Stimulated activated naive CD8-positive, alpha-beta T cell treated with anti-CD3 and anti-CD28 coated beads, Interleukin-15, amount 100 ng/mL, for 72 hours (primary cell): ENCODE data around the gene AHRR.
"Not testable (repeated sequence)": the region's sequence is repeated elsewhere in the genome, so short reads cannot be mapped to it uniquely, and the experiment has no call there.

ENCODE experiments used
- ATAC-seq: fragments of 150-1000 bp; cut with Tn5 transposase; 2 replicates; pipeline ENCODE4 v1.10.0; 2021; ENCODE audit warnings: mild to moderate bottlenecking, moderate library complexity
- DNase-seq, 2 donors: peaks; one replicate each; pipeline ENCODE4 v3.0.0; 2021 to 2022
- H3K27ac Mint-ChIP-seq, 2 donors: one replicate each; pipeline ENCODE4 v1.8.0; 2022; ENCODE audit warnings: mild to moderate bottlenecking in 2 of 2, mixed read lengths in 2 of 2, moderate library complexity in 2 of 2
- H3K27me3 Mint-ChIP-seq: one replicate; pipeline ENCODE4 v1.8.0; 2022; ENCODE audit warnings: mixed read lengths
- H3K4me1 Mint-ChIP-seq: one replicate; pipeline ENCODE4 v1.8.0; 2022; ENCODE audit warnings: mild to moderate bottlenecking, mixed read lengths
- H3K4me3 Mint-ChIP-seq, 2 donors: one replicate each; pipeline ENCODE4 v1.8.0; 2022; ENCODE audit warnings: mild to moderate bottlenecking in 2 of 2, mixed read lengths in 2 of 2, moderate library complexity in 1 of 2
- H3K9me3 Mint-ChIP-seq, 2 donors: one replicate each; pipeline ENCODE4 v1.8.0; 2022; ENCODE audit warnings: mixed read lengths in 2 of 2

Gene AHRR

GRCh38 chr5:395156-395920, 73.8 kb downstream of the AHRR start:
- ATAC-seq: no peak
- H3K9me3 Mint-ChIP-seq: no peaks in the 10 kb centered on the region
- H3K4me1 Mint-ChIP-seq: peaks cover 78% of the 10 kb centered on the region
- peak overlapping the region; percentile 69 to 80 for H3K27ac Mint-ChIP-seq
- DNase-seq: peak in 1 of 2 donors; percentile 9
- H3K27me3 Mint-ChIP-seq: no peaks in the 10 kb centered on the region
- H3K4me3 Mint-ChIP-seq: peak overlapping the region; percentile 57 to 79

- H3K27me3 Mint-ChIP-seq: no peaks in the 10 kb centered on the region
- peak overlapping the region in 1 of 2 donors; percentile 44 for H3K27ac Mint-ChIP-seq
- H3K4me3 Mint-ChIP-seq: peak overlapping the region in 1 of 2 donors; percentile 79
- H3K4me1 Mint-ChIP-seq: peaks cover 77% of the 10 kb centered on the region
- peak in 1 of 2 donors; percentile 32 for DNase-seq
- no peak for ATAC-seq
- no peaks in the 10 kb centered on the region for H3K9me3 Mint-ChIP-seq
Measured at GRCh38 chr5:395921-396530, 74.5 kb downstream of the AHRR start.

GRCh38 chr5:396531-396961, 75.0 kb downstream of the AHRR start:
- peak in 1 of 2 donors; percentile 32 for DNase-seq
- Mint-ChIP-seq H3K27me3 (no peaks in the 10 kb centered on the region), H3K27ac (peak overlapping the region in 1 of 2 donors; percentile 19), H3K4me3 (no peak overlapping the region), H3K4me1 (peaks cover 79% of the 10 kb centered on the region), H3K9me3 (no peaks in the 10 kb centered on the region)
- no peak for ATAC-seq

GRCh38 chr5:398141-398474, 76.6 kb downstream of the AHRR start:
- DNase-seq, H3K27me3 Mint-ChIP-seq, H3K9me3 Mint-ChIP-seq, ATAC-seq: not testable (repeated sequence)
- H3K27ac Mint-ChIP-seq: peak overlapping the region in 1 of 2 donors; percentile 99
- H3K4me3 Mint-ChIP-seq: peak overlapping the region in 1 of 2 donors; percentile 88
- H3K4me1 Mint-ChIP-seq: peaks cover 82% of the 10 kb centered on the region

- peak; percentile 31 for ATAC-seq
- peaks cover 78% of the 10 kb centered on the region for H3K4me1 Mint-ChIP-seq
- peak overlapping the region; percentile 75 to 88 for H3K4me3 Mint-ChIP-seq
Measured at GRCh38 chr5:398475-399295, 77.2 kb downstream of the AHRR start.

GRCh38 chr5:399296-400281, 78.1 kb downstream of the AHRR start:
- ATAC-seq (peak; percentile 77), DNase-seq (peak; percentile 76 to 80)
- H3K4me3 Mint-ChIP-seq: peak overlapping the region; percentile 75 to 88
- H3K27ac Mint-ChIP-seq: peak overlapping the region; percentile 97 to 99
- no peaks in the 10 kb centered on the region for H3K27me3 Mint-ChIP-seq
- H3K4me1 Mint-ChIP-seq: peaks cover 70% of the 10 kb centered on the region
- no peaks in the 10 kb centered on the region for H3K9me3 Mint-ChIP-seq

More at GRCh38 chr5:398475-399295, 77.2 kb downstream of the AHRR start:
- Mint-ChIP-seq H3K27me3 (no peaks in the 10 kb centered on the region), H3K9me3 (no peaks in the 10 kb centered on the region), H3K27ac (peak overlapping the region; percentile 97 to 99)
- peak in 1 of 2 donors; percentile 41 for DNase-seq

GRCh38 chr5:400282-401145, 79.0 kb downstream of the AHRR start:
- no peaks in the 10 kb centered on the region for H3K27me3 Mint-ChIP-seq
- H3K4me1 Mint-ChIP-seq: peaks cover 61% of the 10 kb centered on the region
- peak overlapping the region; percentile 75 to 88 for H3K4me3 Mint-ChIP-seq
- peak overlapping the region; percentile 97 to 99 for H3K27ac Mint-ChIP-seq
- DNase-seq (no peak), ATAC-seq (no peak)
- H3K9me3 Mint-ChIP-seq: no peaks in the 10 kb centered on the region

- no peak for ATAC-seq
- Mint-ChIP-seq H3K4me3 (peak overlapping the region in 1 of 2 donors; percentile 18), H3K9me3 (no peaks in the 10 kb centered on the region), H3K4me1 (peaks cover 59% of the 10 kb centered on the region), H3K27me3 (no peaks in the 10 kb centered on the region), H3K27ac (peak overlapping the region in 1 of 2 donors; percentile 80)
- no peak for DNase-seq
Measured at GRCh38 chr5:401146-402034, 79.9 kb downstream of the AHRR start.

- DNase-seq, ATAC-seq, H3K27me3 Mint-ChIP-seq, H3K9me3 Mint-ChIP-seq: not testable (repeated sequence)
- peak overlapping the region; percentile 7 to 20 for H3K27ac Mint-ChIP-seq
- H3K4me1 Mint-ChIP-seq: peaks cover 58% of the 10 kb centered on the region
- peak overlapping the region in 1 of 2 donors; percentile 2 for H3K4me3 Mint-ChIP-seq
Measured at GRCh38 chr5:402219-402614, 80.7 kb downstream of the AHRR start.

- ATAC-seq (peak; percentile 50), DNase-seq (peak in 1 of 2 donors; percentile 41)
- peaks cover 58% of the 10 kb centered on the region for H3K4me1 Mint-ChIP-seq
- no peaks in the 10 kb centered on the region for H3K9me3 Mint-ChIP-seq
- peak overlapping the region; percentile 4 to 55 for H3K27ac Mint-ChIP-seq
- H3K27me3 Mint-ChIP-seq: no peaks in the 10 kb centered on the region
- peak overlapping the region in 1 of 2 donors; percentile 20 for H3K4me3 Mint-ChIP-seq
Measured at GRCh38 chr5:402615-403359, 81.3 kb downstream of the AHRR start.

- no peaks in the 10 kb centered on the region for H3K27me3 Mint-ChIP-seq
- ATAC-seq (no peak), DNase-seq (no peak)
- peak overlapping the region in 1 of 2 donors; percentile 43 for H3K27ac Mint-ChIP-seq
- H3K9me3 Mint-ChIP-seq: no peaks in the 10 kb centered on the region
- peaks cover 54% of the 10 kb centered on the region for H3K4me1 Mint-ChIP-seq
- no peak overlapping the region for H3K4me3 Mint-ChIP-seq
Measured at GRCh38 chr5:403995-404394, 82.5 kb downstream of the AHRR start.

GRCh38 chr5:404666-405241, 83.2 kb downstream of the AHRR start:
- Mint-ChIP-seq H3K27ac (no peak overlapping the region), H3K4me1 (peaks cover 50% of the 10 kb centered on the region), H3K27me3 (no peaks in the 10 kb centered on the region), H3K9me3 (no peaks in the 10 kb centered on the region), H3K4me3 (no peak overlapping the region)
- DNase-seq (no peak), ATAC-seq (no peak)
